Measurements from ENCODE around the gene TSPAN3.

TSPAN3 gene

DNA sequence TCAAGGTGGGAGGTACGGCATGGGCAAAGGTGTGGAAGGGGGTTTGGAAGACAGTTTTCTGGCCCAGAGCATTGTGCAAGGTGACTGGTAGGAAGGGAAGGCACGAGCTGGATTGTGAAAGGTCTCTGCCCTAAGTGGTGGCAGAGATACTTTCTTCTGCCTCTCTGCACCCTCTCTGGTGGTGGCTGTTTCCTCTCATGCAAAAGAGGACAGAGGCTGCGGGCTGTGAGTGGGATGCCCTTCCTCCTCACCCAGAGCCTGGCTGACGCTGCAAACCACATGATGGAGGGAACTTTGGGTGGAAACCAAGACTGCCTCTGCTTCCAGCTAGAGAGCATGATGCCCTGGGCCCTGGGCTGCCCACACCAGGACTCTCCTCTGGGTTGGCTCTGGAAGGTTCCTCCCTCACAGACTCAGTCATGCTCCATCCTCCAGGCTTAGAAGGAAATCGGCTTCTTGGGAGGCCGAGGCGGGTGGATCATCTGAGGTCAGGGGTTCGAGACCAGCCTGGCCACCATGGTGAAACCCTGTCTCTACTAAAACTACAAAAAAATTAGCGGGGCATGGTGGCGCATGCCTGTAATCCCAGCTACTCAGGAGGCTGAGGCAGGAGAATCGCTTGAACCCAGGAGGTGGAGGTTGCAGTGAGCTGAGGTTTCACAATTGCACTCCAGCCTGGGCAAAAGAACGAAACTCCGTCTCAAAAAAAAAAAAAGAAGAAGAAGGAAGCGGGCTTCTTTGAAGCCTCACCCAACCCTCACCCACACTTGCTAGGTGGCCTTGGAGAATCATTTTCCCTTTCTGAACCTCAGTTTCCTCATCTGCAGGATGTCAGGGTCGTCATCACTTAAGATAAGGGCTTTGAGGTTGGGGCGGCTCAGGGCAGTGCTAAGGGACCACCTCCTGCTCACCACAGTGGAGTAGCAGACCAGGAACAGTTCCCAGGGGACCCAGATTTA is 67.7 kb downstream of the TSPAN3 start:
- DNase-seq: peak; percentile 86

DNA sequence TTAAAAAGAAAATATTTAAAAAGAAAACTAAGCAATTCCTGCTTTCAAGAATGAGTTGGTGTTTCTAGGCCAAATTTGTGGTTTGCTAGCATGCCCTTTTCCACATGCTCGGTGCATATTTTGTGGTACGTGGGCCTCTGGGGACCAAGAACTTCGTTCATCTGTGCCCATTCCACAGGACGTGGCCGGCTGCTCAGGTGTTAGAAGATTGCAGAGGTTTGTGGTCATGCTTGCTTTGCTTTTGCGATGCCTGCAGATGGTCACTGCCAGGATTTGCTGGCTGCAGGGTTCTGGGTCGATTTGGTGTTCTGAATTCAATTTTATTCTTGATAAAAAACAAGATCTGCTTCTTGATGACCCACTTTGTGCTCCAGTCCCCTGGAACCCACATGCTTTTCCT is 68.5 kb downstream of the TSPAN3 start:
- no peak for DNase-seq

- no peak for DNase-seq
These were observed 68.9 kb downstream of the TSPAN3 start for GRCh38 chr15:77001966-77002365.

GRCh38 chr15:77001351-77001750 is 69.6 kb downstream of the TSPAN3 start:
- DNase-seq: no peak

- no peak for DNase-seq
These were observed 70.9 kb downstream of the TSPAN3 start for GRCh38 chr15:76999996-77000395.

- no peak for DNase-seq
These were observed 72.1 kb downstream of the TSPAN3 start for GRCh38 chr15:76998663-76999285.

- DNase-seq: peak; percentile 77
These were observed 74.1 kb downstream of the TSPAN3 start for GRCh38 chr15:76996526-76997401.

GRCh38 chr15:76996076-76996525 is 74.8 kb downstream of the TSPAN3 start:
- DNase-seq: no peak

DNA sequence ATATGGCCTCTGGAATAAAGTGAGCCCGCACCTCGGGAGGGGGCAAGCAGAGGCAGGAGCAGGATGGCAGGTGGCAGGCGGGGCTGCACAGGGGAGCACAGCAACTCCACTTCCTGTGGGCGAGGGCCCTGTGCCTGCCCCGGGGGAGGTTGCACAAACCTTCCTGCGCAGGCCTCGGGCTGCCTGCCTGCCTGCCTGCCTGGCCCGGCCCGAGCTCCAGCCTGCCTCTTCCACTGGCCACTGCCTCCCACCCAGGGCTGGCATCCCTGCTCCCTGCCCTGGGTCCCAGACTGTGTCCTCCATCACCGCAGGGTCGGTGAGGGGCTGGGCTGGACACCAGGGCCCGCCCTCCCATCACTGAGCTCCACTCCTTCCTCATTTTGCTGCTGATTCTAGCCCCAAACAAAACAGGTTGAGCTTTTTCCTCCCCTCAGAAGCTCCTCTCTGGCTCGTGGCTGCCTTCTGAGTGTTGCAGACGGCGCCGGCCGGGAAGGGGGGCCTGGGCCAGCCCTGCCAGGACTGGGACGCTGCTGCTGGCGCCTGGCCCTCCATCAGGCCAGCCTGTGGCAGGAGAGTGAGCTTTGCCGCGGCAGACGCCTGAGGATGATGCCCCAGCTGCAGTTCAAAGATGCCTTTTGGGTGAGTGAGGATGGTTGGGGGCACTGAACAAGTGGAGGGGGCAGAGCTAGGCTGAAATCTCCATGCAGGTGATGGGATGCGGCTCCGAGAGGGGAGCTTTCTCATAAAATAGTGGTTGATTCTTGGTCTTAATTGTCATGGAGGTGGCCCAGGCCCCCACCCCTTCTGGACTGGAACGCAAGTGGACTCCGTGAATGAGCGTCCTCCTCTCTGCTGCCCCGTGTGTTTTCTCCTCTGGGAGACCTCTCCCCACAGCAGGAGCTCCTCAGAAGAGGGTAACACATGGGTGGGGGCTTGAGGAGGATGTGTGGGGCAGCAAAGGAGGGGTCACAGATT is 75.7 kb downstream of the TSPAN3 start, which contains the start of gene PSTPIP1:
TSS of gene PSTPIP1 (plus strand) at position 156 of the 975 bp plus-strand sequence. CDS start at position 604, 448 bp downstream.
- peak; percentile 78 for DNase-seq

DNA sequence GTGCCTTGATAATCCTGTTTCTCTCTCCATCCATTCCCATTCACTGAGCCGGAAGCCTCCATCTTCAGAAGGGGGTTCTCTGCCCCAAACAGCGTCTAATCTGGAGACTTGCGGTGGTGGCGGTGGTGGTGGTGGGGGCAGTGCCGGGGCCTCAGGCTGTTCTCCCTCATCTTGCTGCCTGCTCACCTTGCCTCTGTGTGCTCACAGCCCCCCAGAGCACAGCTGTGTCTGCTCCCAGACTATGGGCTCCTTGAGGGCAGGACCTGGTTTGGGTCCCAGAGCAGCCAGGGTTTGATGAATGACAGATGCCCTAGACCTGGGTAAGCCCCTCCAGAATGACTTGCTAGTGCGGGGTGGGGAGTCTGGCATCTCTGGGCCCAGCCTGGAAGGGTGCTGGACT is 76.4 kb downstream of the TSPAN3 start:
- peak; percentile 60 for DNase-seq

- DNase-seq: peak; percentile 83
These were observed 76.9 kb downstream of the TSPAN3 start for GRCh38 chr15:76994001-76994400.

DNA sequence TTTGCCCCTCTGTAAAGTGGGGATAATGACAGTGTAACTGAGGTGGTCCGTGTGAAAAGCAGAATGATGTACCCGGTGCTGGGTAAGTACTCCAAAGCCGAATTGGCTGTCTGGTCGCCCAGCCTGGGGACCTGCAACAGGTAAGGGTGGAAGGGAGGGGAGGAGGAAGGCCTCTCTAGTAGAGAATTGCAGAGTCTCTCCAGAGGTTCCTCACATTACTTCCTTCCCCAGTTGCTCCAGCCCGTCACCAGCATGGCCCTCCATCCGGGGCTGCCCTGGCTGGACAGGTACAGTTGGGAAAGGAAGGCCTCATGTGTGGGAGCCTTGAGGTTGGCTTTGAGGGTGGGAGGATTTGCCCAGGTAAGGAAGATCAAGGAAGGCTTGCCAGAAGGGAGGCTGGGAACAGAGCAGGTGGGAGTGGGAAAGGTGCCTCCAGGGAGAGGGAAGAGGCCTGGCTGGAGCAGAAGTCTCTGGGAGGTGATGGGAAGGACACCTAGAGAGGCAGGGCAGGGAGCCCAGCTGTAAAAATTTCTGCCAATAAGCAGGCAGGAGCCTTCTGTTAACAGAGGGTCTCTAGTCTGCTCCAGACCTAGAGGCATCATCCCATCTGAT is 77.7 kb downstream of the TSPAN3 start:
- peak; percentile 22 for DNase-seq

- DNase-seq: peak; percentile 20
These were observed 78.9 kb downstream of the TSPAN3 start for GRCh38 chr15:76991741-76992645.
